Kidney (tissue), 14 donors: ENCODE data around the gene NPIPB2. TPM values are rescaled to one million over a fixed set of nuclear protein-coding genes. Genes with fewer than 3 reads are reported as not detected.
"Not testable (repeated sequence)": the region's sequence is repeated elsewhere in the genome, so short reads cannot be mapped to it uniquely, and the experiment has no call there.

Experiments
- DNase-seq, 5 donors: peaks; one replicate each; pipeline ENCODE4 v3.0.0-alpha.2; 2013 to 2020
- FAIRE-seq: peaks from 2 replicates; lab custom pipeline; 2012; peaks lifted over from hg19 to GRCh38; lab: Jason Lieb, UNC
- H3K27ac ChIP-seq, 2 donors: one replicate each; pipeline ENCODE4 v1.7.0; 2013; ENCODE audit warnings: low read depth in 2 of 2, low read length in 2 of 2, inconsistent platforms in 1 of 2
- H3K27me3 ChIP-seq: one replicate; pipeline ENCODE4 v1.7.1; 2013; ENCODE audit warnings: low read length, inconsistent platforms; ENCODE audit not compliant: control insufficient read depth, insufficient read depth
- H3K36me3 ChIP-seq, 3 donors: one replicate each; pipeline versions ENCODE4 v1.7.0 to v1.7.1; 2013; ENCODE audit warnings: low read length in 3 of 3, control low read depth in 1 of 3, inconsistent platforms in 1 of 3; ENCODE audit not compliant: insufficient read depth in 3 of 3, control insufficient read depth in 2 of 3
- H3K4me1 ChIP-seq, 3 donors: one replicate each; pipeline versions ENCODE4 v1.7.0 to v1.7.1; 2013; ENCODE audit warnings: low read length in 3 of 3, inconsistent platforms in 1 of 3, low read depth in 1 of 3; ENCODE audit not compliant: control insufficient read depth in 2 of 3, insufficient read depth in 2 of 3
- H3K4me3 ChIP-seq, 3 donors: one replicate each; pipeline versions ENCODE4 v1.7.0 to v1.8.1; 2013; ENCODE audit warnings: low read length in 3 of 3, control low read depth in 1 of 3, inconsistent platforms in 1 of 3
- H3K9ac ChIP-seq, 3 donors: one replicate each; pipeline versions ENCODE4 v1.7.0 to v1.7.1; 2013; ENCODE audit warnings: low read length in 3 of 3, control low read depth in 1 of 3, inconsistent platforms in 1 of 3
- H3K9me3 ChIP-seq, 3 donors: one replicate each; pipeline versions ENCODE4 v1.7.0 to v1.7.1; 2013; ENCODE audit warnings: low read length in 3 of 3, control low read depth in 1 of 3, inconsistent platforms in 1 of 3; ENCODE audit not compliant: control insufficient read depth in 2 of 3, insufficient read depth in 1 of 3
- intact Hi-C: fragments of 100-400 bp; cut with DNase I; formaldehyde crosslinking; loops from one replicate; pipeline ENCODE4 v1.11.1; 2022
- polyA plus RNA-seq: library from polyadenylated mRNA; stranded (reverse); fragments of 350-450 nt; fragmentation: Illumina TruSeq; extraction: RNeasy Lipid Tissue Mini Kit (QIAGEN cat#74804); gene quantifications from one replicate; pipeline ENCODE4 v1.2.3, GENCODE V29; 2014; ENCODE audit warnings: low read depth, low replicate concordance; ENCODE audit not compliant: insufficient read depth
- total RNA-seq: library from RNA; stranded (reverse); fragmentation: NEBNext Ultra II Directional; extraction: Animal tissue kit (Norgen Biotek cat#: 25700); gene quantifications from one replicate; pipeline ENCODE4 v1.2.1, GENCODE V29; 2021
- TF ChIP-seq, protein P1 (sequence below): IDR thresholded peaks from 3 replicates; pipeline ENCODE4 v1.5.1; 2012; ENCODE audit warnings: mild to moderate bottlenecking, moderate library complexity, borderline replicate concordance; ENCODE audit not compliant: insufficient read depth; ENCODE audit errors: extremely low read depth
- donor health status: control.
- donor health status: control.
- donor health status: control.
- donor health status: control.
- donor health status: control.
- donor health status: DM: yes; HTN: yes; CAD: no.
- donor health status: Normal renal cell carcinoma (clear cell type).

Gene NPIPB2
- total and polyA plus RNA-seq, 2 donors from 2014 or later, result 4.9 to 12.4 TPM

DNA sequence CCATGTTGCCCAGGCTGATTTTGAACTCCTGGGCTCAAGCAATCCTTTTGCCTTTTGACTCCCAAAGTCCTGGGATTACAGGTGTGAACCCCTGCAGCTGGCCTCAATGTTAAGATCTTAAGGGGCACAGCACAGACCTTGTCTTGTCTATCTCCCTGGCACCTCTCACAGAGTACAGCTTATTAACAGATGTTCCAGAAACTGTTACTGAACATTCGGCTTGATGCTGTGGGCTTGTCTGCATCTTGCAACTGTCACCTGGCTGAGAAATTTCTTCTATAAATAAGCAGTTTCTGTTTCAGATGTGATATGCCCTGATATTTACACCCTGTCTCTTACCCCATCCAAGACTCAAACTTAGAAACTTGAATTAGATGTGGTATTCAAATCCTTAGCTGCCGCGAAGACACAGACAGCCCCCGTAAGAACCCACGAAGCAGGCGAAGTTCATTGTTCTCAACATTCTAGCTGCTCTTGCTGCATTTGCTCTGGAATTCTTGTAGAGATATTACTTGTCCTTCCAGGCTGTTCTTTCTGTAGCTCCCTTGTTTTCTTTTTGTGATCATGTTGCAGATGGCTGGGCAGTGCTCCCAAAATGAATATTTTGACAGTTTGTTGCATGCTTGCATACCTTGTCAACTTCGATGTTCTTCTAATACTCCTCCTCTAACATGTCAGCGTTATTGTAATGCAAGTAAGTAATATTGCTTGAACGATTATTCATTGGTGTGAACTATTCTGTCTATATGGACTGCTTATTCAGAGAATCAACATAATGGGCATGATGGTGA, 23.1 kb upstream of the NPIPB2 start, which contains the start of gene TNFRSF17:
Gene TNFRSF17 (plus strand): TSS at position 450 of the 791 bp plus-strand sequence. CDS start 115 bp downstream, at position 565.
- TF ChIP-seq, protein P1, sequence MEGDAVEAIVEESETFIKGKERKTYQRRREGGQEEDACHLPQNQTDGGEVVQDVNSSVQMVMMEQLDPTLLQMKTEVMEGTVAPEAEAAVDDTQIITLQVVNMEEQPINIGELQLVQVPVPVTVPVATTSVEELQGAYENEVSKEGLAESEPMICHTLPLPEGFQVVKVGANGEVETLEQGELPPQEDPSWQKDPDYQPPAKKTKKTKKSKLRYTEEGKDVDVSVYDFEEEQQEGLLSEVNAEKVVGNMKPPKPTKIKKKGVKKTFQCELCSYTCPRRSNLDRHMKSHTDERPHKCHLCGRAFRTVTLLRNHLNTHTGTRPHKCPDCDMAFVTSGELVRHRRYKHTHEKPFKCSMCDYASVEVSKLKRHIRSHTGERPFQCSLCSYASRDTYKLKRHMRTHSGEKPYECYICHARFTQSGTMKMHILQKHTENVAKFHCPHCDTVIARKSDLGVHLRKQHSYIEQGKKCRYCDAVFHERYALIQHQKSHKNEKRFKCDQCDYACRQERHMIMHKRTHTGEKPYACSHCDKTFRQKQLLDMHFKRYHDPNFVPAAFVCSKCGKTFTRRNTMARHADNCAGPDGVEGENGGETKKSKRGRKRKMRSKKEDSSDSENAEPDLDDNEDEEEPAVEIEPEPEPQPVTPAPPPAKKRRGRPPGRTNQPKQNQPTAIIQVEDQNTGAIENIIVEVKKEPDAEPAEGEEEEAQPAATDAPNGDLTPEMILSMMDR, result no peak

DNA sequence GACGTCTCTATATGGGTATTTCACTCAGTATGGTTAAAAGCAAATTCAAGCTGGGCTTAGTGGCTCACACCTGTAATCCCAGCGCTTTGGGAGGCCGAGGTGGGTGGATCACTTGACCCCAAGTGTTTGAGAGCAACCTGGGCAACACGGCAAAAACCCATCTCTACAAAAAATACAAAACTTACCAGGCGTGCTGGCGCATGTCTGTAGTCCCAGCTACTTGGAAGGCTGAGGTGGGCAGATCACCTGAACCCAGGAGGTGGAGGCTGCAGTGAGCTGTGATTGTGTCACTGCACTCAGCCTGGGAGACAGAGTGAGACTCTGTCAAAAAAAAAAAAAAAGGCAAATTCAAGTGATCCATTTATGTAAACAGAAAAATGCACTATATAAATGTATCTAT, 21.9 kb upstream of the NPIPB2 start:
- Histone ChIP-seq H3K27me3 (no peaks in the 10 kb centered on the region), H3K4me1 (peaks cover 0 to 1% (median under 1%) of the 10 kb centered on the region in 3 donors), H3K9ac (no peak overlapping the region), H3K4me3 (no peak overlapping the region), H3K27ac (no peak overlapping the region), H3K36me3 (no peaks in the 10 kb centered on the region), H3K9me3 (no peaks in the 10 kb centered on the region)
- FAIRE-seq (no peak), DNase-seq (peak in 1 of 5 donors; percentile 11)
- TF ChIP-seq, protein P1, result no peak
- intact Hi-C loops, result no loop called here

More for the DNA sequence above, 23.1 kb upstream of the NPIPB2 start, which contains the start of gene TNFRSF17:
- Histone ChIP-seq H3K9me3 (no peaks in the 10 kb centered on the region), H3K36me3 (no peaks in the 10 kb centered on the region), H3K27me3 (no peaks in the 10 kb centered on the region), H3K27ac (no peak within 1 kb of the TSS), H3K9ac (no peak within 1 kb of the TSS), H3K4me3 (no peak within 1 kb of the TSS), H3K4me1 (no peaks in the 10 kb centered on the region)
- DNase-seq (peak in 1 of 5 donors; percentile 1), FAIRE-seq (no peak)
- intact Hi-C loops, result no loop called here

DNA sequence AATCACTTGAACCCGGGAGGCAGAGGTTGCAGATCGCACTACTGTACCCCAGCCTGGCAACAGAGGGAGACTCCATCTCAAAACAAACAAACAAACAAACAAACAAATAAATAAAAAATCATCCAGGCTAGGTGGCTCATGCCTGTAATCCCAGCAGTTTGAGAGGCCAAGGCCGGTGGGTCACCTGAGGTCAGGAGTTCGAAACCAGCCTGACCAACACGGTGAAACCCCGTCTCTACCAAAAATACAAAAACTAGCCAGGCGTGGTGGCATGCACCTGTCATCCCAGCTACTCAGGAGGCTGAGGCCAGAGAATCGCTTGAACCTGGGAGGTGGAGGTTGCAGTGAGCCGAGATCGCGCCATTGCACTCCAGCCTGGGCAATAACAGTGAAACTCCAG, 21.1 kb upstream of the NPIPB2 start:
- H3K27me3 ChIP-seq, H3K9me3 ChIP-seq, H3K4me3 ChIP-seq, H3K36me3 ChIP-seq, FAIRE-seq, H3K27ac ChIP-seq, intact Hi-C loops, H3K9ac ChIP-seq, H3K4me1 ChIP-seq: not testable (repeated sequence)
- DNase-seq, result peak in 1 of 5 donors; percentile 9

DNA sequence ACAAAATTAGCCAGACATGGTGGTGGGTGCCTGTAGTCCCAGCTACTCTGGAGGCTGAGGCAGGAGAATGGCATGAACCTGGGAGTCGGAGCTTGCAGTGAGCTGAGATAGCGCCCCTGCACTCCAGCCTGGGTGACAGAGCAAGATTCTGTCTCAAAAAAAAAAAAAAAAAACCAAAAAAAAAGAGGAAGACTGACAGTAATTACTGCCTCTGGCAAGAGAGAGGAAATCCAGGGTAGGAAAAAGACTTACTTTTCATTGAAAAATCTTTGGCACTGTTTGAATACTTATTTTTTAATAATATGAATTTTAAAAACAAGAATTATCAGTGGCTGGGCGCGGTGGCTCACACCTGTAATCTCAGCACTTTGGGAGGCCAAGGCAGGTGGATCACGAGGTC, 20.6 kb upstream of the NPIPB2 start:
- H3K4me3 ChIP-seq, intact Hi-C loops, H3K27ac ChIP-seq, FAIRE-seq, H3K27me3 ChIP-seq, H3K9ac ChIP-seq, H3K9me3 ChIP-seq, DNase-seq, H3K36me3 ChIP-seq, H3K4me1 ChIP-seq: not testable (repeated sequence)
